HK-2 (cell line): ENCODE data around the gene WDR48.

Experiments
- DNase-seq: peaks from one replicate; pipeline ENCODE4 v3.0.0-alpha.2; 2018; ENCODE audit not compliant: unreplicated experiment

The WDR48 gene

GRCh38 chr3:39124876-39125840, 73.3 kb downstream of the WDR48 start:
- DNase-seq, result no peak

GRCh38 chr3:39125841-39126500, 74.2 kb downstream of the WDR48 start:
- no peak for DNase-seq

GRCh38 chr3:39126532-39127071, 74.8 kb downstream of the WDR48 start:
- DNase-seq, result no peak

GRCh38 chr3:39127269-39127907, 75.6 kb downstream of the WDR48 start:
- DNase-seq, result no peak

- no peak for DNase-seq
Observed at GRCh38 chr3:39127908-39128304, 76.1 kb downstream of the WDR48 start.

GRCh38 chr3:39128951-39129350, 77.1 kb downstream of the WDR48 start:
- DNase-seq, result no peak

- DNase-seq, result no peak
Observed at GRCh38 chr3:39130026-39130425, 78.2 kb downstream of the WDR48 start.

- DNase-seq, result no peak
Observed at GRCh38 chr3:39130693-39131265, 79.0 kb downstream of the WDR48 start.

- DNase-seq, result no peak
Observed at GRCh38 chr3:39132096-39133092, 80.6 kb downstream of the WDR48 start.

- no peak for DNase-seq
Observed at GRCh38 chr3:39133093-39133490, 81.3 kb downstream of the WDR48 start.

GRCh38 chr3:39133822-39134221, 82.0 kb downstream of the WDR48 start:
- no peak for DNase-seq

GRCh38 chr3:39134305-39134704, 82.5 kb downstream of the WDR48 start:
- no peak for DNase-seq

GRCh38 chr3:39135170-39135805, 83.5 kb downstream of the WDR48 start:
- DNase-seq, result no peak

GRCh38 chr3:39136533-39137434, 85.0 kb downstream of the WDR48 start:
- DNase-seq, result no peak

GRCh38 chr3:39137435-39137936, 85.7 kb downstream of the WDR48 start:
- DNase-seq, result no peak

GRCh38 chr3:39137991-39138803, 86.4 kb downstream of the WDR48 start:
- no peak for DNase-seq

- no peak for DNase-seq
Observed at GRCh38 chr3:39138804-39139415, 87.1 kb downstream of the WDR48 start.

- no peak for DNase-seq
Observed at GRCh38 chr3:39139442-39139841, 87.6 kb downstream of the WDR48 start.
